Mammary epithelial cell (primary cell): ENCODE measurements around the gene KCNQ5.
A peak's percentile ranks its signal among the peaks of the same experiment; 100 is the strongest.

ENCODE experiments used
- CTCF ChIP-seq, 2 donors: IDR thresholded peaks in 1 of 2; conservative IDR thresholded peaks in 1 of 2; 2 replicates each; pipeline ENCODE4 v1.5.1; 2011 to 2012; ENCODE audit warnings: inconsistent platforms in 2 of 2, low read length in 2 of 2, mild to moderate bottlenecking in 2 of 2, control low read depth in 1 of 2, low read depth in 1 of 2; ENCODE audit not compliant: insufficient read depth in 1 of 2; ENCODE audit errors: extremely low read depth in 1 of 2
- EZH2 ChIP-seq: IDR thresholded peaks from 2 replicates; pipeline ENCODE4 v1.6.1; 2012; ENCODE audit warnings: low read length, inconsistent platforms, borderline replicate concordance

- TF ChIP-seq CTCF (conservative IDR thresholded peaks at IDR 0.05 in 1 of 2, IDR thresholded peaks at IDR 0.05 in 1 of 2; ENCODE audit: extremely low read depth in 1 of 2, insufficient read depth in 1 of 2, low read depth in 1 of 2, low read length in 2 of 2): peak; percentile 79 to 92
- TF ChIP-seq EZH2: no peak
These were observed 2.8 kb downstream of the KCNQ5 start for GRCh38 chr6:72624557-72625160.
